GM18870 (cell line): ENCODE data around the gene PCSK5.

Source experiments
- ATAC-seq: cut with Tn5 transposase; IDR thresholded peaks from one replicate; pipeline ENCODE4 v1.9.1; 2021; ENCODE audit warnings: moderate library complexity; ENCODE audit not compliant: unreplicated experiment

The PCSK5 gene

GRCh38 chr9:76373173-76373783 lies 482.8 kb downstream of the PCSK5 start:
- ATAC-seq = no peak

GRCh38 chr9:76373784-76374474 lies 483.5 kb downstream of the PCSK5 start:
- no peak for ATAC-seq

- ATAC-seq = no peak
Observed at GRCh38 chr9:76374783-76375559, 484.5 kb downstream of the PCSK5 start.

GRCh38 chr9:76377791-76378190 lies 487.3 kb downstream of the PCSK5 start:
- ATAC-seq = no peak

GRCh38 chr9:76378367-76379073 lies 488.0 kb downstream of the PCSK5 start:
- no peak for ATAC-seq

GRCh38 chr9:76379494-76379893 lies 489.0 kb downstream of the PCSK5 start:
- ATAC-seq = no peak

GRCh38 chr9:76390656-76391055 lies 500.2 kb downstream of the PCSK5 start:
- ATAC-seq = no peak

- peak; percentile 72 for ATAC-seq
Observed at GRCh38 chr9:76394195-76394959, 503.9 kb downstream of the PCSK5 start, which contains the start of gene RFK. TSS of gene RFK (minus strand) at chr9:76394426. CDS start at chr9:76394171, 255 bp downstream.

- peak; percentile 45 for ATAC-seq
Observed at GRCh38 chr9:76394960-76395252, 504.4 kb downstream of the PCSK5 start.

GRCh38 chr9:76395381-76395780 lies 504.9 kb downstream of the PCSK5 start:
- ATAC-seq = no peak

GRCh38 chr9:76396144-76396543 lies 505.7 kb downstream of the PCSK5 start:
- no peak for ATAC-seq

GRCh38 chr9:76396597-76396996 lies 506.1 kb downstream of the PCSK5 start:
- ATAC-seq = no peak

GRCh38 chr9:76399856-76400255 lies 509.4 kb downstream of the PCSK5 start:
- ATAC-seq = no peak

GRCh38 chr9:76400534-76401096 lies 510.1 kb downstream of the PCSK5 start:
- ATAC-seq = no peak

- ATAC-seq = no peak
Observed at GRCh38 chr9:76401176-76401575, 510.7 kb downstream of the PCSK5 start.

- ATAC-seq = no peak
Observed at GRCh38 chr9:76401580-76402354, 511.3 kb downstream of the PCSK5 start.

GRCh38 chr9:76403352-76403751 lies 512.9 kb downstream of the PCSK5 start:
- ATAC-seq = peak; percentile 95

GRCh38 chr9:76404401-76404800 lies 513.9 kb downstream of the PCSK5 start:
- ATAC-seq = no peak

GRCh38 chr9:76405340-76405739 lies 514.9 kb downstream of the PCSK5 start:
- no peak for ATAC-seq

GRCh38 chr9:76405868-76406267 lies 515.4 kb downstream of the PCSK5 start:
- ATAC-seq = no peak
